SIG-M5 treated with dmso at 0.1 percent for 504 hours (cell line): ENCODE measurements around the gene ADNP2.
A peak's percentile ranks its signal among the peaks of the same experiment; 100 is the strongest.
"Not testable (repeated sequence)": the region's sequence is repeated elsewhere in the genome, so short reads cannot be mapped to it uniquely, and the experiment has no call there.

Experiments
- DNase-seq: peaks from one replicate; lab custom pipeline; 2025; ENCODE audit not compliant: unreplicated experiment; lab: John Stamatoyannopoulos, UW

ADNP2 gene

GRCh38 chr18:80143881-80144280 lies 34.8 kb downstream of the ADNP2 start:
- no peak for DNase-seq

GRCh38 chr18:80145196-80145804 lies 36.2 kb downstream of the ADNP2 start:
- DNase-seq, result no peak

GRCh38 chr18:80147037-80147417 lies 38.0 kb downstream of the ADNP2 start:
- no peak for DNase-seq

- DNase-seq, result peak; percentile 86
These were observed 38.6 kb downstream of the ADNP2 start for GRCh38 chr18:80147418-80148325.

GRCh38 chr18:80148326-80149199 lies 39.5 kb downstream of the ADNP2 start:
- DNase-seq, result peak; percentile 61

GRCh38 chr18:80149667-80150066 lies 40.6 kb downstream of the ADNP2 start:
- DNase-seq, result no peak

- DNase-seq, result peak; percentile 66
These were observed 45.2 kb downstream of the ADNP2 start for GRCh38 chr18:80154293-80154692.

GRCh38 chr18:80157708-80158343 lies 48.8 kb downstream of the ADNP2 start:
- peak; percentile 47 for DNase-seq

- no peak for DNase-seq
These were observed 49.3 kb downstream of the ADNP2 start for GRCh38 chr18:80158365-80158764.

GRCh38 chr18:80159713-80160636 lies 50.9 kb downstream of the ADNP2 start:
- no peak for DNase-seq

GRCh38 chr18:80161781-80162417 lies 52.8 kb downstream of the ADNP2 start:
- no peak for DNase-seq

- DNase-seq, result no peak
These were observed 54.1 kb downstream of the ADNP2 start for GRCh38 chr18:80163183-80163582.

- DNase-seq, result not testable (repeated sequence)
These were observed 55.8 kb downstream of the ADNP2 start for GRCh38 chr18:80164727-80165355.

- DNase-seq, result no peak
These were observed 57.2 kb downstream of the ADNP2 start for GRCh38 chr18:80166240-80166639.

GRCh38 chr18:80166725-80167124 lies 57.7 kb downstream of the ADNP2 start:
- DNase-seq, result no peak

GRCh38 chr18:80167331-80167730 lies 58.3 kb downstream of the ADNP2 start:
- no peak for DNase-seq

- no peak for DNase-seq
These were observed 58.9 kb downstream of the ADNP2 start for GRCh38 chr18:80167931-80168330.

GRCh38 chr18:80168346-80168745 lies 59.3 kb downstream of the ADNP2 start:
- DNase-seq, result no peak

GRCh38 chr18:80168982-80169381 lies 59.9 kb downstream of the ADNP2 start:
- DNase-seq, result no peak
